GM23248 (cell line): ENCODE results near the gene PITHD1.

Experiments used
- EZH2 ChIP-seq: fragments of 200-600 bp; sonication (generic); IDR thresholded peaks from 2 replicates; pipeline ENCODE4 v1.6.1; 2018; ENCODE audit warnings: antibody characterized with exemption, mild to moderate bottlenecking; ENCODE audit not compliant: insufficient read depth, poor library complexity, severe bottlenecking
- EZH2phosphoT487 ChIP-seq: fragments of 200-600 bp; sonication (generic); IDR thresholded peaks from 2 replicates; pipeline ENCODE4 v1.6.1; 2018; ENCODE audit warnings: antibody characterized with exemption, moderate library complexity, mild to moderate bottlenecking, low read depth; ENCODE audit not compliant: insufficient read depth

GRCh38 chr1:23810818-23811540 lies 32.8 kb downstream of the PITHD1 start:
- TF ChIP-seq EZH2 (no peak), EZH2phosphoT487 (no peak)
